ENCODE measurements around the gene MLPH. TPM values are rescaled to one million over a fixed set of nuclear protein-coding genes. Genes with fewer than 3 reads are reported as not detected.

The MLPH gene
- total and polyA plus RNA-seq, 2 of the 13 experiments (the other 11 are each of a cell fraction or from before 2014, with no cell fraction given) = 0.12 TPM; not detected in 1

- no peak for TF ChIP-seq HMGXB3 (CRISPR knock-in tag; IDR thresholded peaks at IDR 0.05; ENCODE audit: borderline replicate concordance)
- no peak for TF ChIP-seq FOXJ3 (CRISPR knock-in tag; IDR thresholded peaks at IDR 0.05; ENCODE audit: borderline replicate concordance)
- no peak for TF ChIP-seq HNRNPUL1 (IDR thresholded peaks at IDR 0.05; ENCODE audit: low read depth, low read length)
- no peak for TF ChIP-seq ZNF180 (CRISPR knock-in tag; IDR thresholded peaks at IDR 0.05; ENCODE audit: borderline replicate concordance, low read depth)
- TF ChIP-seq KLF13 (CRISPR knock-in tag; IDR thresholded peaks at IDR 0.05) = no peak
- no peak for TF ChIP-seq SNAPC5 (CRISPR knock-in tag; IDR thresholded peaks at IDR 0.05; ENCODE audit: borderline replicate concordance)
- no peak for TF ChIP-seq ZNF503 (CRISPR knock-in tag; IDR thresholded peaks at IDR 0.05)
- TF ChIP-seq AGO2 (optimal IDR thresholded peaks at IDR 0.05; ENCODE audit: low read depth, low read length) = no peak
- TF ChIP-seq TCF7 (IDR thresholded peaks at IDR 0.05; ENCODE audit: low read depth) = no peak
- no peak for TF ChIP-seq TAF1 (CRISPR knock-in tag; IDR thresholded peaks at IDR 0.05)
- TF ChIP-seq LCORL (IDR thresholded peaks at IDR 0.05) = no peak
- TF ChIP-seq LCORL (CRISPR knock-in tag; IDR thresholded peaks at IDR 0.05) = no peak
- TF ChIP-seq NPAS2 (CRISPR knock-in tag; IDR thresholded peaks at IDR 0.05; ENCODE audit: borderline replicate concordance) = no peak
- TF ChIP-seq PTBP1 (IDR thresholded peaks at IDR 0.05; ENCODE audit: low read depth, low read length, poor library complexity, severe bottlenecking) = no peak
- no peak for TF ChIP-seq NFKBIZ (CRISPR knock-in tag; IDR thresholded peaks at IDR 0.05)
- TF ChIP-seq ZBTB34 (CRISPR knock-in tag; IDR thresholded peaks at IDR 0.05) = no peak
- TF ChIP-seq HDAC1 (CRISPR knock-in tag; IDR thresholded peaks at IDR 0.05) = peak; percentile 41
- no peak for TF ChIP-seq AHR (CRISPR knock-in tag; IDR thresholded peaks at IDR 0.05)
- no peak for TF ChIP-seq MAF1 (CRISPR knock-in tag; IDR thresholded peaks at IDR 0.05; ENCODE audit: borderline replicate concordance)
- TF ChIP-seq ZFX (CRISPR knock-in tag; IDR thresholded peaks at IDR 0.05; ENCODE audit: low read depth) = peak; percentile 59
- no peak for TF ChIP-seq FIP1L1 (IDR thresholded peaks at IDR 0.05; ENCODE audit: borderline replicate concordance, insufficient read depth, low read depth, low read length)
Observed at GRCh38 chr2:237549643-237550415, 62.8 kb downstream of the MLPH start (continued).
